K562 (cell line): ENCODE measurements around the gene SIGLEC11. TPM values are rescaled to one million over a fixed set of nuclear protein-coding genes. Genes with fewer than 3 reads are reported as not detected.

Source experiments
- E2F5 ChIP-seq: sonication (generic); formaldehyde crosslinking; IDR thresholded peaks from 2 replicates; pipeline ENCODE4 v1.8.0; 2022; ENCODE audit warnings: mild to moderate bottlenecking, missing genetic modification reagents
- HDAC6 ChIP-seq: IDR thresholded peaks from 2 replicates; pipeline ENCODE4 v1.6.1; 2012; ENCODE audit warnings: low read depth, mild to moderate bottlenecking, control low read depth, inconsistent platforms, low read length, moderate library complexity
- HOMEZ ChIP-seq: fragments of 250-450 bp; sonication (Bioruptor Pico); IDR thresholded peaks from 2 replicates; pipeline ENCODE4 v1.4.0; 2020; ENCODE audit warnings: mild to moderate bottlenecking, moderate library complexity
- MAFG ChIP-seq: fragments of 450-650 bp; conservative IDR thresholded peaks from 2 replicates; pipeline ENCODE4 v1.6.1; 2016; ENCODE audit warnings: missing genetic modification characterization, missing compliant biosample characterization
- MXI1 ChIP-seq: IDR thresholded peaks from 2 replicates; pipeline ENCODE4 v1.6.1; 2011; ENCODE audit warnings: low read depth, mild to moderate bottlenecking, improper control_type of control experiment, low read length
- NFXL1 ChIP-seq: fragments of 450-650 bp; formaldehyde crosslinking; IDR thresholded peaks from 2 replicates; pipeline ENCODE4 v1.4.0; 2021; ENCODE audit warnings: mild to moderate bottlenecking
- NR2C2 ChIP-seq, 2 experiments: fragments of 200-800 bp in 1 of 2; sonication (Bioruptor generic) in 1 of 2; sonication (generic) in 1 of 2; formaldehyde crosslinking in 1 of 2; IDR thresholded peaks; 2 replicates each; pipeline versions ENCODE4 v1.6.1 to v1.8.0; 2016 to 2022; ENCODE audit warnings: mild to moderate bottlenecking in 1 of 2, missing compliant biosample characterization in 1 of 2, missing genetic modification characterization in 1 of 2, missing genetic modification reagents in 1 of 2
- RFX5 ChIP-seq: IDR thresholded peaks from 2 replicates; pipeline ENCODE4 v1.6.1; 2011; ENCODE audit warnings: low read depth, mild to moderate bottlenecking, improper control_type of control experiment, low read length
- TAF1 ChIP-seq: IDR thresholded peaks from 2 replicates; pipeline ENCODE4 v1.6.1; 2011; ENCODE audit warnings: mild to moderate bottlenecking, low read length, moderate library complexity; ENCODE audit not compliant: insufficient read depth, control insufficient read depth, severe bottlenecking; ENCODE audit errors: extremely low read depth
- TCFL5 ChIP-seq: fragments of 250-450 bp; sonication (Bioruptor Pico); conservative IDR thresholded peaks from 2 replicates; pipeline ENCODE4 v1.6.1; 2021; ENCODE audit warnings: mild to moderate bottlenecking, moderate library complexity, matching md5 sums
- ZBTB12 ChIP-seq: fragments of 250-450 bp; sonication (Bioruptor Pico); IDR thresholded peaks from 2 replicates; pipeline ENCODE4 v1.4.0; 2020
- ZBTB43 ChIP-seq: sonication (generic); formaldehyde crosslinking; IDR thresholded peaks from 2 replicates; pipeline ENCODE4 v1.8.0; 2023; ENCODE audit warnings: mild to moderate bottlenecking, missing genetic modification reagents
- ZBTB9 ChIP-seq: fragments of 450-650 bp; formaldehyde crosslinking; IDR thresholded peaks from 2 replicates; pipeline ENCODE4 v1.4.0; 2020; ENCODE audit warnings: mild to moderate bottlenecking, moderate library complexity
- ZNF165 ChIP-seq: fragments of 250-450 bp; sonication (Bioruptor Pico); IDR thresholded peaks from 2 replicates; pipeline ENCODE4 v1.4.0; 2020; ENCODE audit warnings: borderline replicate concordance
- ZNF274 ChIP-seq: IDR thresholded peaks from 2 replicates; pipeline ENCODE4 v1.6.1; 2011; ENCODE audit warnings: low read depth, mild to moderate bottlenecking, low read length, moderate library complexity, borderline replicate concordance
- ZNF740 ChIP-seq, 3 experiments: fragments of 200-800 bp in 1 of 3; sonication (Bioruptor generic) in 1 of 3; sonication (generic) in 1 of 3; formaldehyde crosslinking in 1 of 3; IDR thresholded peaks; 2 replicates each; pipeline versions ENCODE4 v1.6.1 to v1.8.0; 2016 to 2022; ENCODE audit warnings: mild to moderate bottlenecking in 2 of 3, missing compliant biosample characterization in 2 of 3, missing genetic modification characterization in 2 of 3, missing genetic modification reagents in 1 of 3
- ZNF785 ChIP-seq: fragments of 250-450 bp; sonication (Bioruptor Pico); IDR thresholded peaks from 2 replicates; pipeline ENCODE4 v1.4.0; 2020; ENCODE audit warnings: mild to moderate bottlenecking
- polyA plus RNA-seq, 8 experiments: library from polyadenylated mRNA; depleted of rRNA in 4 of 8; stranded (reverse) in 5 of 8; unstranded in 3 of 8; fragments of >200 nt; fragmentation: Nextera tagmentation in 2 of 8; fragmentation: Illumina TruSeq in 1 of 8; extraction: Ambion mirVana in 2 of 8; extraction: Trizol in 1 of 8; gene quantifications; 2 replicates each; pipeline versions ENCODE4 v1.2.1 to v1.2.3, GENCODE V29; 2011 to 2014; ENCODE audit warnings: inconsistent platforms in 1 of 8, missing spikeins in 1 of 8
- total RNA-seq, 7 experiments: library from RNA; depleted of rRNA in 6 of 7; stranded (reverse); fragments of >200 nt in 6 of 7; fragmentation: Illumina TruSeq in 2 of 7; extraction: Trizol in 2 of 7; gene quantifications; 2 replicates each; pipeline versions ENCODE4 v1.2.1 to v1.2.3, GENCODE V29; 2011 to 2021; ENCODE audit warnings: low replicate concordance in 1 of 7

Gene SIGLEC11
- total and polyA plus RNA-seq, 9 of the 15 experiments (the other 6 are each of a cell fraction or from before 2014, with no cell fraction given): not detected

GRCh38 chr19:49987159-49987698 is 26.3 kb upstream of the SIGLEC11 start (continued):
- peak; percentile 98 for TF ChIP-seq ZBTB9
- 0 out of 2 replicates have a peak, but pooled peaks have one; percentile 56 for TF ChIP-seq RFX5
- peak; percentile 99 for TF ChIP-seq ZBTB43 (CRISPR knock-in tag)
- TF ChIP-seq ZBTB12 (CRISPR knock-in tag): peak; percentile 64; the same call in 1 of the 2 replicates
- TF ChIP-seq HOMEZ (CRISPR knock-in tag): peak; percentile 92
- peak; percentile 97 for TF ChIP-seq NR2C2 (CRISPR knock-in tag; IDR thresholded peaks at IDR 0.05)
- peak; percentile 76 for TF ChIP-seq NR2C2 (tag; IDR thresholded peaks at IDR 0.05)
- no peak for TF ChIP-seq TAF1
- TF ChIP-seq HDAC6: no peak
- peak; percentile 92; the same call in 1 of the 2 replicates for TF ChIP-seq ZNF165 (CRISPR knock-in tag)
- TF ChIP-seq E2F5 (CRISPR knock-in tag): peak; percentile 100
- peak; percentile 91 for TF ChIP-seq ZNF740 (CRISPR knock-in tag; IDR thresholded peaks at IDR 0.05)
- peak in 1 of 2 experiments; percentile 92; a peak in 2 of 4 replicates for TF ChIP-seq ZNF740 (tag; IDR thresholded peaks at IDR 0.05)
- no peak for TF ChIP-seq ZNF785 (CRISPR knock-in tag)
- peak; percentile 62 for TF ChIP-seq MAFG (tag)
- TF ChIP-seq NFXL1 (CRISPR knock-in tag): peak; percentile 97
- TF ChIP-seq TCFL5 (CRISPR knock-in tag): 0 out of 2 replicates have a peak, but pooled peaks have one; percentile 52
- TF ChIP-seq ZNF274: no peak
- peak; percentile 99 for TF ChIP-seq MXI1
